SK-N-MC (cell line): ENCODE data around the gene PROSER3.

Source experiments
- DNase-seq: peaks from one replicate; pipeline ENCODE4 v3.0.0-alpha.2; 2011; ENCODE audit warnings: low read depth, low spot score
- H3K27ac ChIP-seq: fragments of 200-600 bp; sonication (generic); 2 replicates; pipeline ENCODE4 v1.5.1; 2016; ENCODE audit warnings: mixed run types
- H3K36me3 ChIP-seq: fragments of 200-600 bp; sonication (generic); 2 replicates; pipeline ENCODE4 v1.6.1; 2017; ENCODE audit warnings: antibody characterized with exemption, low read length, mixed read lengths; ENCODE audit not compliant: insufficient read depth
- H3K4me3 ChIP-seq: fragments of 200-600 bp; sonication (generic); 2 replicates; pipeline ENCODE4 v1.5.1; 2016
- H3K9ac ChIP-seq: fragments of 200-600 bp; sonication (generic); 2 replicates; pipeline ENCODE4 v1.8.0; 2017; ENCODE audit warnings: mixed run types, mixed read lengths; ENCODE audit not compliant: insufficient read length
- H3K9me3 ChIP-seq: fragments of 200-600 bp; sonication (generic); 2 replicates; pipeline ENCODE4 v1.6.1; 2017; ENCODE audit warnings: low read depth, mild to moderate bottlenecking, antibody characterized with exemption, low read length, moderate library complexity, mixed read lengths
- EZH2 ChIP-seq: fragments of 200-600 bp; sonication (generic); IDR thresholded peaks from one replicate; pipeline ENCODE4 v1.6.1; 2017; ENCODE audit warnings: antibody characterized with exemption
- FOXP2 ChIP-seq: optimal IDR thresholded peaks from 2 replicates; pipeline ENCODE3; 2011; ENCODE audit warnings: mild to moderate bottlenecking, moderate library complexity; ENCODE audit not compliant: insufficient read depth; ENCODE audit errors: extremely low read length, control extremely low read depth
- POLR2AphosphoS5 ChIP-seq: IDR thresholded peaks from 2 replicates; pipeline ENCODE4 v1.6.1; 2012; ENCODE audit warnings: mild to moderate bottlenecking, low read depth, low read length, borderline replicate concordance

The PROSER3 gene

GRCh38 chr19:35754370-35755130 lies 3.4 kb upstream of the PROSER3 start:
- no peak overlapping the region for H3K4me3 ChIP-seq
- H3K9ac ChIP-seq, result no peak overlapping the region
- no peaks in the 10 kb centered on the region; the same call in 1 of the 2 replicates for H3K36me3 ChIP-seq
- TF ChIP-seq POLR2AphosphoS5 (no peak), FOXP2 (no peak), EZH2 (no peak)
- no peak for DNase-seq
- no peak overlapping the region for H3K27ac ChIP-seq
- H3K9me3 ChIP-seq, result no peaks in the 10 kb centered on the region

- Histone ChIP-seq H3K9me3 (no peaks in the 10 kb centered on the region), H3K27ac (no peak overlapping the region), H3K4me3 (no peak overlapping the region), H3K36me3 (peaks cover under 1% of the 10 kb centered on the region; the same call in 1 of the 2 replicates), H3K9ac (no peak overlapping the region)
- no peak for TF ChIP-seq EZH2
- TF ChIP-seq FOXP2, result no peak
- no peak for TF ChIP-seq POLR2AphosphoS5
- DNase-seq, result no peak
Observed at GRCh38 chr19:35755131-35755549, 2.8 kb upstream of the PROSER3 start.

- Histone ChIP-seq H3K9ac (no peak overlapping the region), H3K36me3 (peaks cover 5% of the 10 kb centered on the region; the same call in 1 of the 2 replicates), H3K4me3 (no peak overlapping the region)
Observed at GRCh38 chr19:35755550-35756376, 2.2 kb upstream of the PROSER3 start.

GRCh38 chr19:35756377-35757230 lies 1.4 kb upstream of the PROSER3 start, which contains the start of gene HSPB6:
Gene HSPB6 (minus strand): TSS chr19:35757029. CDS start chr19:35757008, 21 bp downstream.
- Histone ChIP-seq H3K9ac (peak within 1 kb of the TSS; percentile 66), H3K9me3 (no peaks in the 10 kb centered on the region), H3K27ac (peak within 1 kb of the TSS; percentile 80), H3K4me3 (peak within 1 kb of the TSS; percentile 90), H3K36me3 (peaks cover 5% of the 10 kb centered on the region; the same call in 1 of the 2 replicates)
- no peak; the same call in 1 of the 2 replicates for TF ChIP-seq POLR2AphosphoS5
- no peak for TF ChIP-seq EZH2
- no peak for TF ChIP-seq FOXP2
- DNase-seq, result no peak

More at GRCh38 chr19:35755550-35756376, 2.2 kb upstream of the PROSER3 start:
- DNase-seq, result no peak
- Histone ChIP-seq H3K27ac (no peak overlapping the region), H3K9me3 (no peaks in the 10 kb centered on the region)
- TF ChIP-seq EZH2 (no peak), FOXP2 (no peak), POLR2AphosphoS5 (no peak)

- Histone ChIP-seq H3K36me3 (peaks cover 10% of the 10 kb centered on the region; the same call in 1 of the 2 replicates), H3K9ac (peak overlapping the region; percentile 66), H3K27ac (peak overlapping the region; percentile 80), H3K9me3 (no peaks in the 10 kb centered on the region), H3K4me3 (peak overlapping the region; percentile 90)
- DNase-seq, result no peak
- TF ChIP-seq POLR2AphosphoS5 (peak; percentile 4; the same call in 1 of the 2 replicates), EZH2 (no peak), FOXP2 (no peak)
Observed at GRCh38 chr19:35757231-35757748, 686 bp upstream of the PROSER3 start.

GRCh38 chr19:35759697-35760096 lies 1.7 kb downstream of the PROSER3 start:
- no peak overlapping the region for H3K27ac ChIP-seq
- H3K9ac ChIP-seq, result no peak overlapping the region

GRCh38 chr19:35760711-35761349 lies 2.9 kb downstream of the PROSER3 start:
- TF ChIP-seq POLR2AphosphoS5, result no peak
- no peak for TF ChIP-seq EZH2
- no peak for TF ChIP-seq FOXP2
- Histone ChIP-seq H3K36me3 (peaks cover 11% of the 10 kb centered on the region; the same call in 1 of the 2 replicates), H3K9ac (no peak overlapping the region), H3K4me3 (no peak overlapping the region), H3K27ac (no peak overlapping the region), H3K9me3 (no peaks in the 10 kb centered on the region)
- DNase-seq, result no peak

More at GRCh38 chr19:35759697-35760096, 1.7 kb downstream of the PROSER3 start:
- DNase-seq, result no peak
- TF ChIP-seq POLR2AphosphoS5 (no peak), FOXP2 (no peak), EZH2 (no peak)
- Histone ChIP-seq H3K4me3 (no peak overlapping the region), H3K36me3 (peaks cover 11% of the 10 kb centered on the region; the same call in 1 of the 2 replicates), H3K9me3 (no peaks in the 10 kb centered on the region)
